GM23248 (cell line): Measurements from ENCODE around the gene BMP8A.
"Not testable (repeated sequence)": the region's sequence is repeated elsewhere in the genome, so short reads cannot be mapped to it uniquely, and the experiment has no call there.

Experiments used
- EZH2 ChIP-seq: fragments of 200-600 bp; sonication (generic); IDR thresholded peaks from 2 replicates; pipeline ENCODE4 v1.6.1; 2018; ENCODE audit warnings: antibody characterized with exemption, mild to moderate bottlenecking; ENCODE audit not compliant: insufficient read depth, poor library complexity, severe bottlenecking
- EZH2phosphoT487 ChIP-seq: fragments of 200-600 bp; sonication (generic); IDR thresholded peaks from 2 replicates; pipeline ENCODE4 v1.6.1; 2018; ENCODE audit warnings: antibody characterized with exemption, moderate library complexity, mild to moderate bottlenecking, low read depth; ENCODE audit not compliant: insufficient read depth

DNA sequence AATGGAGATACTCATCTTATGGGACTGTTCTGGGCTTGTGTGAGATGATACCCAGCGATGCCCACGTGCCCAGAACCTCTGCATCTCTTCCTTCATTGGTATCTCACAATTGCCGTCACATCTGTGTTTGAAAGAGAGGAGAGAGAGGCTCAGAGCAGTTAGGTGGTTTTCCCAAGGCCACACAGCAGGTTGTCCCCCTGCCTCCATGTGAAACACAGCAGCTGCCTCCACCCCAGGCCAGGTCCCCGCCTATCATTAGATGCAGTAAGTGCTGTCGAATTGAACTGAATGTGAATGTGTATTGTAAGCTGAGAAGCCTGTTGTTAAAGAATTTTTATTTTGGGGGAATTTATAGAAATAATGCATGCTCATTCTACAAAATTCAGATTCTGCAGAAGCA lies 5.1 kb downstream of the BMP8A start:
- not testable (repeated sequence) for TF ChIP-seq EZH2phosphoT487, EZH2
